OCI-LY7 (cell line): ENCODE data around the gene HAAO. TPM values are rescaled to one million over a fixed set of nuclear protein-coding genes. Genes with fewer than 3 reads are reported as not detected.

Source experiments
- BruUV-seq: library from RNA; stranded (reverse); fragments of 400-500 nt; replicated peaks from 2 replicates; lab custom pipeline; 2021; lab: Mats Ljungman, UMichigan
- CTCF ChIA-PET: fragments of 300-600 bp; sonication (Branson Sonifier 250); formaldehyde crosslinking; loops from one replicate; lab custom pipeline; 2022; ENCODE audit warnings: antibody characterized with exemption; ENCODE audit not compliant: unreplicated experiment; lab: Charles Lee
- POLR2A ChIA-PET: fragments of 300-600 bp; sonication (Branson Sonifier 250); formaldehyde crosslinking; loops from one replicate; lab custom pipeline; 2022; ENCODE audit warnings: antibody characterized with exemption; lab: Charles Lee
- DNase-seq: peaks from one replicate; pipeline ENCODE4 v3.0.0-alpha.2; 2015; ENCODE audit warnings: low spot score
- H2AFZ ChIP-seq: fragments of 200-600 bp; sonication (generic), shearing (Covaris generic); 2 replicates; pipeline ENCODE4 v1.6.1; 2014; ENCODE audit warnings: mild to moderate bottlenecking, antibody characterized with exemption, low read length, moderate library complexity
- H3K27ac ChIP-seq: fragments of 200-600 bp; sonication (generic); 2 replicates; pipeline ENCODE4 v1.5.1; 2014; ENCODE audit warnings: mixed run types, low read depth, mild to moderate bottlenecking, moderate library complexity, low read length, inconsistent platforms; ENCODE audit not compliant: poor library complexity, severe bottlenecking
- H3K36me3 ChIP-seq: fragments of 200-600 bp; sonication (generic); 2 replicates; pipeline ENCODE4 v1.6.1; 2014; ENCODE audit warnings: mild to moderate bottlenecking, antibody characterized with exemption, low read length, moderate library complexity, mixed read lengths; ENCODE audit not compliant: insufficient read depth
- H3K4me1 ChIP-seq: fragments of 200-600 bp; sonication (generic); 2 replicates; pipeline ENCODE4 v1.5.1; 2014; ENCODE audit warnings: mild to moderate bottlenecking, low read length; ENCODE audit not compliant: insufficient read depth, poor library complexity, severe bottlenecking
- H3K4me2 ChIP-seq: fragments of 200-600 bp; sonication (generic); 2 replicates; pipeline ENCODE4 v1.6.1; 2014; ENCODE audit warnings: mild to moderate bottlenecking, low read length
- H3K4me3 ChIP-seq: fragments of 200-600 bp; sonication (generic); 2 replicates; pipeline ENCODE4 v1.5.1; 2014; ENCODE audit warnings: mild to moderate bottlenecking, low read depth, low read length; ENCODE audit not compliant: poor library complexity, severe bottlenecking
- H3K79me2 ChIP-seq: fragments of 200-600 bp; sonication (generic); 2 replicates; pipeline ENCODE4 v1.6.1; 2016; ENCODE audit warnings: low read depth, mild to moderate bottlenecking, low read length, moderate library complexity, mixed read lengths; ENCODE audit not compliant: insufficient read depth
- H3K9me2 ChIP-seq: fragments of 200-600 bp; sonication (generic); 2 replicates; pipeline ENCODE4 v1.6.1; 2016; ENCODE audit warnings: mild to moderate bottlenecking, low read length, mixed read lengths; ENCODE audit not compliant: insufficient read depth
- H3K9me3 ChIP-seq: fragments of 200-600 bp; sonication (generic); 2 replicates; pipeline ENCODE4 v1.6.1; 2014; ENCODE audit warnings: mild to moderate bottlenecking, mixed run types, low read length, mixed read lengths
- H4K20me1 ChIP-seq: fragments of 200-600 bp; sonication (generic); 2 replicates; pipeline ENCODE4 v1.6.1; 2014; ENCODE audit warnings: mild to moderate bottlenecking, antibody characterized with exemption, low read length, moderate library complexity, mixed read lengths; ENCODE audit not compliant: insufficient read depth
- CTCF ChIP-seq: fragments of 200-600 bp; sonication (generic); conservative IDR thresholded peaks from 2 replicates; pipeline ENCODE4 v1.5.1; 2014; ENCODE audit warnings: mild to moderate bottlenecking, antibody characterized with exemption, low read length, moderate library complexity, mixed read lengths
- EZH2phosphoT487 ChIP-seq: fragments of 200-600 bp; sonication (generic); IDR thresholded peaks from 2 replicates; pipeline ENCODE4 v1.6.1; 2018; ENCODE audit warnings: low read depth, borderline replicate concordance, mild to moderate bottlenecking, mixed run types, antibody characterized with exemption, low read length, moderate library complexity, mixed read lengths
- intact Hi-C: fragments of 100-400 bp; cut with micrococcal nuclease; formaldehyde crosslinking; loops from one replicate; pipeline ENCODE4 v1.10.0; 2022; ENCODE audit not compliant: unreplicated experiment
- total RNA-seq, 2 experiments: library from RNA; depleted of rRNA in 1 of 2; stranded (reverse); fragments of >200 nt in 1 of 2; shearing (Covaris generic) in 1 of 2; gene quantifications; 2 replicates each; pipeline ENCODE4 v1.2.3, GENCODE V29; 2014 to 2022

The HAAO gene
- total RNA-seq, 2 experiments from 2014 or later: not detected

GRCh38 chr2:42810971-42811811 is 18.8 kb upstream of the HAAO start:
- H2AFZ ChIP-seq: peak overlapping the region; percentile 67; the same call in 1 of the 2 replicates
- CTCF ChIA-PET: interaction anchor here (1.0 kb wide), 1 partner anchor 294 kb away, joined by 3 read pairs; no protein-coding TSS in a partner anchor
- POLR2A ChIA-PET: no interaction called here
- H3K27ac ChIP-seq: no peak overlapping the region
- intact Hi-C loops: no loop called here
- peak overlapping the region; percentile 83 for H3K4me2 ChIP-seq
- no peaks in the 10 kb centered on the region for H3K36me3 ChIP-seq
- H4K20me1 ChIP-seq: no peaks in the 10 kb centered on the region
- no peaks in the 10 kb centered on the region for H3K9me2 ChIP-seq
- BruUV-seq: no TSS peak
- no peak for DNase-seq
- H3K4me3 ChIP-seq: peak overlapping the region; percentile 67
- no peak for TF ChIP-seq CTCF
- TF ChIP-seq EZH2phosphoT487: no peak
- H3K4me1 ChIP-seq: peaks cover 15% of the 10 kb centered on the region
- no peaks in the 10 kb centered on the region for H3K79me2 ChIP-seq
- H3K9me3 ChIP-seq: no peaks in the 10 kb centered on the region

GRCh38 chr2:42810121-42810970 is 18.0 kb upstream of the HAAO start:
- Histone ChIP-seq H3K27ac (peak overlapping the region; percentile 70), H3K4me2 (peak overlapping the region; percentile 83), H3K9me3 (no peaks in the 10 kb centered on the region), H3K36me3 (no peaks in the 10 kb centered on the region), H3K9me2 (no peaks in the 10 kb centered on the region), H4K20me1 (no peaks in the 10 kb centered on the region), H3K79me2 (no peaks in the 10 kb centered on the region), H2AFZ (peak overlapping the region; percentile 67), H3K4me1 (peaks cover 15% of the 10 kb centered on the region), H3K4me3 (peak overlapping the region; percentile 67)
- ChIA-PET POLR2A (interaction anchor here (0.6 to 1.8 kb wide), 2 partner anchors 16 to 20 kb away, joined by 3 to 4 read pairs; no protein-coding TSS in a partner anchor), CTCF (interaction anchor here (1.0 kb wide), 1 partner anchor 295 kb away, joined by 3 read pairs; no protein-coding TSS in a partner anchor)
- TF ChIP-seq CTCF (no peak), EZH2phosphoT487 (no peak)
- peak; percentile 88 for DNase-seq
- no TSS peak for BruUV-seq
- intact Hi-C loops: no loop called here
